H4 (cell line): ENCODE measurements around the gene SCNN1A. TPM values are rescaled to one million over a fixed set of nuclear protein-coding genes. Genes with fewer than 3 reads are reported as not detected.

Source experiments
- DNase-seq: peaks from one replicate; pipeline ENCODE4 v3.0.0-alpha.2; 2015; ENCODE audit warnings: low spot score
- total RNA-seq: library from RNA; depleted of rRNA; stranded (reverse); fragments of >200 nt; shearing (Covaris generic); gene quantifications from 2 replicates; pipeline ENCODE4 v1.2.3, GENCODE V29; 2014

Gene SCNN1A
- total RNA-seq, 1 experiment from 2014 or later: 2.1 TPM

GRCh38 chr12:6334940-6335450 lies 40.4 kb downstream of the SCNN1A start:
- peak; percentile 63 for DNase-seq

GRCh38 chr12:6334359-6334758 lies 41.0 kb downstream of the SCNN1A start:
- no peak for DNase-seq

- no peak for DNase-seq
Observed at GRCh38 chr12:6333566-6333965, 41.8 kb downstream of the SCNN1A start.

GRCh38 chr12:6333029-6333428 lies 42.3 kb downstream of the SCNN1A start:
- no peak for DNase-seq

- DNase-seq: no peak
Observed at GRCh38 chr12:6332459-6332858, 42.9 kb downstream of the SCNN1A start.

GRCh38 chr12:6330999-6331714 lies 44.2 kb downstream of the SCNN1A start:
- DNase-seq: no peak

- DNase-seq: no peak
Observed at GRCh38 chr12:6330192-6330591, 45.2 kb downstream of the SCNN1A start.

GRCh38 chr12:6329703-6330064 lies 45.7 kb downstream of the SCNN1A start:
- no peak for DNase-seq

- no peak for DNase-seq
Observed at GRCh38 chr12:6328945-6329702, 46.2 kb downstream of the SCNN1A start.

- DNase-seq: no peak
Observed at GRCh38 chr12:6328045-6328779, 47.2 kb downstream of the SCNN1A start.

- no peak for DNase-seq
Observed at GRCh38 chr12:6327229-6328041, 47.9 kb downstream of the SCNN1A start.

GRCh38 chr12:6326316-6327228 lies 48.8 kb downstream of the SCNN1A start:
- no peak for DNase-seq

- DNase-seq: no peak
Observed at GRCh38 chr12:6324936-6325750, 50.2 kb downstream of the SCNN1A start.

GRCh38 chr12:6323995-6324711 lies 51.2 kb downstream of the SCNN1A start:
- no peak for DNase-seq

GRCh38 chr12:6323340-6323994 lies 51.9 kb downstream of the SCNN1A start:
- DNase-seq: peak; percentile 95

- no peak for DNase-seq
Observed at GRCh38 chr12:6322969-6323339, 52.4 kb downstream of the SCNN1A start.

- DNase-seq: no peak
Observed at GRCh38 chr12:6322352-6322751, 53.0 kb downstream of the SCNN1A start.

GRCh38 chr12:6321905-6322304 lies 53.5 kb downstream of the SCNN1A start:
- DNase-seq: no peak
